SK-N-SH (cell line): ENCODE data around the gene ORM1. TPM values are rescaled to one million over a fixed set of nuclear protein-coding genes. Genes with fewer than 3 reads are reported as not detected.

Experiments
- CTCF ChIA-PET: fragments of 300-600, 350-600 bp; formaldehyde crosslinking; extraction: SDS; loops from one replicate; lab custom pipeline; 2021; lab: Yijun Ruan, JAX
- POLR2A ChIA-PET: fragments of 350-600 bp; sonication (Branson Sonifier 250); formaldehyde crosslinking; extraction: SDS; loops from one replicate; lab custom pipeline; 2020; ENCODE audit warnings: antibody characterized with exemption, inconsistent platforms; lab: Yijun Ruan, JAX
- DNase-seq: peaks from one replicate; pipeline ENCODE4 v3.0.0; 2012
- H2AFZ ChIP-seq: fragments of 200-600 bp; sonication (generic); 2 replicates; pipeline ENCODE4 v1.8.1; 2016; ENCODE audit warnings: antibody characterized with exemption, mild to moderate bottlenecking, low read depth
- H3F3A ChIP-seq: fragments of 200-600 bp; sonication (generic); replicated peaks from 2 replicates; pipeline ENCODE3; 2016; ENCODE audit warnings: antibody characterized with exemption, mild to moderate bottlenecking; ENCODE audit not compliant: insufficient read depth
- H3K27ac ChIP-seq, 2 experiments: fragments of 200-500 bp in 1 of 2; fragments of 200-600 bp in 1 of 2; sonication (Bioruptor generic) in 1 of 2; sonication (generic), shearing (Covaris generic) in 1 of 2; 2 replicates each; pipeline versions ENCODE4 v1.5.1 to v1.6.1; 2014 to 2016; ENCODE audit warnings: low read depth in 2 of 2, inconsistent platforms in 1 of 2, low read length in 1 of 2, mild to moderate bottlenecking in 1 of 2, mixed read lengths in 1 of 2
- H3K27me3 ChIP-seq: fragments of 200-600 bp; sonication (generic), shearing (Covaris generic); 2 replicates; pipeline ENCODE4 v1.6.1; 2016; ENCODE audit warnings: mixed run types; ENCODE audit not compliant: insufficient read depth
- H3K36me3 ChIP-seq, 2 experiments: fragments of 200-500 bp in 1 of 2; fragments of 200-600 bp in 1 of 2; sonication (Bioruptor generic) in 1 of 2; sonication (generic) in 1 of 2; replicated peaks in 1 of 2; 2 replicates each; pipeline versions ENCODE3 to v1.5.1; 2014 to 2016; ENCODE audit warnings: low read length in 1 of 2, mild to moderate bottlenecking in 1 of 2; ENCODE audit not compliant: insufficient read depth in 2 of 2, control insufficient read depth in 1 of 2
- H3K4me1 ChIP-seq, 2 experiments: fragments of 200-500 bp in 1 of 2; fragments of 200-600 bp in 1 of 2; sonication (Bioruptor generic) in 1 of 2; sonication (generic), shearing (Covaris generic) in 1 of 2; 2 replicates each; pipeline versions ENCODE4 v1.5.1 to v1.6.1; 2014 to 2016; ENCODE audit warnings: low read depth in 1 of 2, low read length in 1 of 2, mixed run types in 1 of 2; ENCODE audit not compliant: insufficient read depth in 2 of 2, control insufficient read depth in 1 of 2
- H3K4me2 ChIP-seq: fragments of 200-600 bp; sonication (generic), shearing (Covaris generic); 2 replicates; pipeline ENCODE4 v1.6.1; 2017; ENCODE audit warnings: mixed run types
- H3K4me3 ChIP-seq, 2 experiments: fragments of 200-500 bp in 1 of 2; fragments of 200-600 bp in 1 of 2; sonication (Bioruptor generic) in 1 of 2; sonication (generic), shearing (Covaris generic) in 1 of 2; 2 replicates each; pipeline versions ENCODE4 v1.5.1 to v1.8.1; 2014 to 2016; ENCODE audit warnings: low read depth in 2 of 2, inconsistent platforms in 1 of 2, low read length in 1 of 2, mild to moderate bottlenecking in 1 of 2, mixed read lengths in 1 of 2, moderate library complexity in 1 of 2
- H3K79me2 ChIP-seq: fragments of 200-600 bp; sonication (generic); 2 replicates; pipeline ENCODE4 v1.8.1; 2017; ENCODE audit warnings: mild to moderate bottlenecking; ENCODE audit not compliant: insufficient read depth
- H3K9ac ChIP-seq: fragments of 200-600 bp; sonication (generic); 2 replicates; pipeline ENCODE4 v1.6.1; 2017; ENCODE audit warnings: mixed run types
- H3K9me2 ChIP-seq: fragments of 200-600 bp; sonication (generic); 2 replicates; pipeline ENCODE4 v1.6.1; 2017; ENCODE audit warnings: mixed run types
- H3K9me3 ChIP-seq: fragments of 200-600 bp; sonication (generic); 2 replicates; pipeline ENCODE4 v1.6.1; 2017; ENCODE audit warnings: mixed run types, mild to moderate bottlenecking, moderate library complexity
- H4K20me1 ChIP-seq: fragments of 200-600 bp; sonication (generic); 2 replicates; pipeline ENCODE4 v1.6.1; 2017; ENCODE audit warnings: mild to moderate bottlenecking, mixed run types; ENCODE audit not compliant: insufficient read depth
- CHD2 ChIP-seq: fragments of 150-350 bp; IDR thresholded peaks from 2 replicates; pipeline ENCODE4 v1.6.1; 2018; ENCODE audit warnings: low read length; ENCODE audit not compliant: partially characterized antibody
- EZH2phosphoT487 ChIP-seq: fragments of 200-600 bp; sonication (generic); IDR thresholded peaks from 2 replicates; pipeline ENCODE4 v1.6.1; 2017; ENCODE audit warnings: low read depth, mixed run types, mild to moderate bottlenecking, antibody characterized with exemption, moderate library complexity, borderline replicate concordance
- FOXJ3 ChIP-seq: sonication (generic); formaldehyde crosslinking; IDR thresholded peaks from 2 replicates; pipeline ENCODE4 v1.5.1; 2020; ENCODE audit warnings: mild to moderate bottlenecking, missing genetic modification reagents
- FOXM1 ChIP-seq: IDR thresholded peaks from 2 replicates; pipeline ENCODE4 v1.4.0; 2012; ENCODE audit warnings: low read depth, mild to moderate bottlenecking
- GABPA ChIP-seq: IDR thresholded peaks from 2 replicates; pipeline ENCODE4 v1.4.0; 2012; ENCODE audit warnings: low read depth, mild to moderate bottlenecking
- MAX ChIP-seq: IDR thresholded peaks from 2 replicates; pipeline ENCODE4 v1.4.0; 2012; ENCODE audit warnings: low read depth
- MXI1 ChIP-seq: IDR thresholded peaks from 2 replicates; pipeline ENCODE4 v1.6.1; 2012; ENCODE audit warnings: mild to moderate bottlenecking, low read depth, low read length, improper control_type of control experiment
- NFIC ChIP-seq: IDR thresholded peaks from 2 replicates; pipeline ENCODE4 v1.4.0; 2012; ENCODE audit warnings: borderline replicate concordance
- POLR2AphosphoS5 ChIP-seq: IDR thresholded peaks from 2 replicates; pipeline ENCODE4 v1.6.1; 2012; ENCODE audit warnings: low read depth, low read length
- RCOR1 ChIP-seq: fragments of 150-350 bp; IDR thresholded peaks from 2 replicates; pipeline ENCODE4 v1.6.1; 2017; ENCODE audit warnings: antibody characterized with exemption, low read length
- REST ChIP-seq: IDR thresholded peaks from 2 replicates; pipeline ENCODE4 v1.6.1; 2012; ENCODE audit warnings: mild to moderate bottlenecking, low read depth, low read length, moderate library complexity
- SIN3A ChIP-seq: IDR thresholded peaks from 2 replicates; pipeline ENCODE4 v1.6.1; 2012; ENCODE audit warnings: low read depth, mild to moderate bottlenecking, low read length, moderate library complexity, borderline replicate concordance
- SMC3 ChIP-seq: IDR thresholded peaks from 2 replicates; pipeline ENCODE4 v1.6.1; 2012; ENCODE audit warnings: low read depth, low read length, improper control_type of control experiment
- TAF1 ChIP-seq: IDR thresholded peaks from 2 replicates; pipeline ENCODE4 v1.6.1; 2012; ENCODE audit warnings: low read depth, mild to moderate bottlenecking, low read length, moderate library complexity, borderline replicate concordance
- TCF12 ChIP-seq: IDR thresholded peaks from 2 replicates; pipeline ENCODE4 v1.4.0; 2012
- TEAD4 ChIP-seq: IDR thresholded peaks from 2 replicates; pipeline ENCODE4 v1.4.0; 2012; ENCODE audit warnings: mild to moderate bottlenecking, borderline replicate concordance; ENCODE audit not compliant: insufficient read depth
- USF1 ChIP-seq: IDR thresholded peaks from 2 replicates; pipeline ENCODE4 v1.4.0; 2012; ENCODE audit warnings: low read depth, borderline replicate concordance
- ZBTB33 ChIP-seq: IDR thresholded peaks from 2 replicates; pipeline ENCODE4 v1.4.0; 2012; ENCODE audit warnings: low read depth, borderline replicate concordance
- WGBS: methylation state at CpG from one replicate; pipeline ENCODE4 v1.1.6; 2017; ENCODE audit warnings: low lambda C conversion rate; 5-methylcytosine and 5-hydroxymethylcytosine counted together
- polyA plus RNA-seq, 3 experiments: library from polyadenylated mRNA; depleted of rRNA; stranded (reverse); fragments of >200 nt; gene quantifications; 2 replicates each; pipeline ENCODE4 v1.2.3, GENCODE V29; 2012

The ORM1 gene
- polyA plus RNA-seq, 1 of the 3 experiments (the other 2 are of a cell fraction) = not detected

GRCh38 chr9:114341991-114342390 is 19.1 kb downstream of the ORM1 start:
- POLR2A ChIA-PET = no interaction called here
- H3K36me3 ChIP-seq = no peaks in the 10 kb centered on the region
- TF ChIP-seq ZBTB33 = no peak
- TF ChIP-seq TCF12 = no peak
- no peak for TF ChIP-seq CHD2
- TF ChIP-seq FOXM1 = no peak
- no peak for TF ChIP-seq SMC3
- TF ChIP-seq USF1 = no peak

GRCh38 chr9:114342755-114343440 is 20.0 kb downstream of the ORM1 start:
- POLR2A ChIA-PET = no interaction called here
- H3K36me3 ChIP-seq = no peaks in the 10 kb centered on the region
- no peaks in the 10 kb centered on the region for H3K79me2 ChIP-seq
- H3K4me2 ChIP-seq = no peak overlapping the region
- no peaks in the 10 kb centered on the region for H3K9me3 ChIP-seq
- CTCF ChIA-PET = no interaction called here
- no peak overlapping the region for H2AFZ ChIP-seq
- H3K4me3 ChIP-seq = no peak overlapping the region
- no peaks in the 10 kb centered on the region for H3F3A ChIP-seq
- no peak overlapping the region for H3K9ac ChIP-seq
- no peak overlapping the region for H3K27ac ChIP-seq
- no peaks in the 10 kb centered on the region for H3K9me2 ChIP-seq
- no peaks in the 10 kb centered on the region for H4K20me1 ChIP-seq
- no peaks in the 10 kb centered on the region for H3K27me3 ChIP-seq
- WGBS = 81% methylated on average over 5 of the region's 5 CpGs
- H3K4me1 ChIP-seq = peaks cover 0 to 6% of the 10 kb centered on the region in 2 experiments; a peak in 1 of 4 replicates
- no peak for DNase-seq
- TF ChIP-seq NFIC = no peak
- TF ChIP-seq FOXJ3 (CRISPR knock-in tag) = no peak
- TF ChIP-seq EZH2phosphoT487 = no peak
- no peak for TF ChIP-seq POLR2AphosphoS5
- no peak for TF ChIP-seq SIN3A
- TF ChIP-seq RCOR1 = no peak
- no peak for TF ChIP-seq USF1
- no peak for TF ChIP-seq MAX
- TF ChIP-seq TEAD4 = no peak
- TF ChIP-seq SMC3 = no peak
- TF ChIP-seq GABPA = no peak
- no peak for TF ChIP-seq MXI1
- TF ChIP-seq TAF1 = no peak
- no peak for TF ChIP-seq REST
- TF ChIP-seq FOXM1 = no peak

More at GRCh38 chr9:114341991-114342390, 19.1 kb downstream of the ORM1 start:
- Histone ChIP-seq H3K27me3 (no peaks in the 10 kb centered on the region), H3K9me2 (no peaks in the 10 kb centered on the region), H3K4me3 (no peak overlapping the region), H3K4me2 (no peak overlapping the region), H3K79me2 (no peaks in the 10 kb centered on the region), H3F3A (no peaks in the 10 kb centered on the region), H3K9me3 (no peaks in the 10 kb centered on the region), H3K27ac (no peak overlapping the region), H2AFZ (no peak overlapping the region), H3K4me1 (peaks cover 0 to 6% of the 10 kb centered on the region in 2 experiments; a peak in 1 of 4 replicates), H3K9ac (no peak overlapping the region), H4K20me1 (no peaks in the 10 kb centered on the region)
- WGBS = 100% methylated on average over 2 of the region's 4 CpGs
- no peak for DNase-seq
- CTCF ChIA-PET = interaction anchor here (1.0 kb wide), 1 partner anchor 259 kb away, joined by 3 read pairs; no protein-coding TSS in a partner anchor
